Muscle of leg (tissue), 11 donors: ENCODE results near the gene STK10. TPM values are rescaled to one million over a fixed set of nuclear protein-coding genes. Genes with fewer than 3 reads are reported as not detected.
"Not testable (repeated sequence)": the region's sequence is repeated elsewhere in the genome, so short reads cannot be mapped to it uniquely, and the experiment has no call there.

ENCODE experiments used
- DNase-seq: peaks from one replicate; pipeline ENCODE4 v3.0.0; 2013
- H3K27ac ChIP-seq: one replicate; pipeline ENCODE4 v1.5.1; 2013; ENCODE audit warnings: mild to moderate bottlenecking, low read length, control low read depth
- H3K27me3 ChIP-seq: one replicate; pipeline ENCODE4 v1.6.1; 2013; ENCODE audit warnings: low read length; ENCODE audit not compliant: control insufficient read depth, insufficient read depth
- H3K36me3 ChIP-seq: one replicate; pipeline ENCODE4 v1.6.1; 2013; ENCODE audit warnings: low read length; ENCODE audit not compliant: control insufficient read depth, insufficient read depth
- H3K4me1 ChIP-seq: one replicate; pipeline ENCODE4 v1.6.1; 2013; ENCODE audit warnings: low read length; ENCODE audit not compliant: control insufficient read depth, insufficient read depth
- H3K4me3 ChIP-seq: one replicate; pipeline ENCODE4 v1.5.1; 2013; ENCODE audit warnings: low read length, control low read depth
- H3K9me3 ChIP-seq: replicated peaks from 2 replicates; pipeline ENCODE4 v1.6.1; 2013; ENCODE audit warnings: low read depth, low read length; ENCODE audit not compliant: control insufficient read depth
- WGBS: methylation state at CpG from one replicate; pipeline ENCODE4 v1.1.5; 2013; ENCODE audit warnings: missing lambda C conversion rate; ENCODE audit not compliant: insufficient coverage; 5-methylcytosine and 5-hydroxymethylcytosine counted together
- polyA plus RNA-seq, 8 donors: library from polyadenylated mRNA; unstranded; fragments of 120-200 nt; gene quantifications; one replicate each; pipeline versions ENCODE4 v1.2.1 to v1.2.3, GENCODE V29; 2013; ENCODE audit warnings: inconsistent platforms in 1 of 8, low replicate concordance in 1 of 8; ENCODE audit not compliant: insufficient read length in 8 of 8, insufficient read depth in 1 of 8
- total RNA-seq: library from RNA; stranded (reverse); fragments of 120-200 nt; gene quantifications from one replicate; pipeline ENCODE4 v1.2.4, GENCODE V29; 2013

STK10 gene
- total and polyA plus RNA-seq, 9 donors, result 12.5 to 21.9 (median 18.8) TPM

DNA sequence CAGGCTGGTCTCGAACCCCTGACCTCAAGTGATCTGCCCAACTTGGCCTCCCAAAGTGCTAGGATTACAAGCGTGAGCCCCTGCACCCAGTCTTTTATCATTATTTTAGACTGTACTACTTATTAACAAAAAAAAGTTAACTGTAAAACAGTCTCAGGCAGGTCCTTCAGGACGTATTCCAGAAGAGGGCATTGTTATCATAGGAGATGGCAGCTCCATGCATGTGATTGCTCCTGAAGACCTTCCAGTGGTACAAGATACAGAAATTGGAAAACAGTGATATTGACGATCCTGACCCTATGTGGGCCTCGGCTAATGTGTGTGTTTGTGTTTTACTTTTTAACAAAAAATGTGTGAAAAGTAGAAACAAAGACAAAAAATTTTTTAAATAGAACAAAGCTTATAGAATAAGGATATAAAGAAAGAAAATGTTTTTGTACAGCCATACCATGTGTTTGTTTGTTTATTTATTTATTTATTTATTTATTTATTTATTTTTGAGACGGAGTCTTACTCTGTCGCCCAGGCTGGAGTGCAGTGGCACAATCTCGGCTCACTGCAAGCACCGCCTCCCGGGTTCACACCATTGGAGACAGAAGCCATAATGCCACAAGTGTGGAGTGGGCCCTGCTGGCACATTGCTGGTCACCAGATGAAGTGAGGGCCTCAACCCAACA lies 167.8 kb downstream of the STK10 start:
- not testable (repeated sequence) for H3K4me3 ChIP-seq, H3K4me1 ChIP-seq, H3K27me3 ChIP-seq, H3K9me3 ChIP-seq, DNase-seq, H3K36me3 ChIP-seq, H3K27ac ChIP-seq
- 86% methylated on average over 6 of the region's 10 CpGs for WGBS

DNA sequence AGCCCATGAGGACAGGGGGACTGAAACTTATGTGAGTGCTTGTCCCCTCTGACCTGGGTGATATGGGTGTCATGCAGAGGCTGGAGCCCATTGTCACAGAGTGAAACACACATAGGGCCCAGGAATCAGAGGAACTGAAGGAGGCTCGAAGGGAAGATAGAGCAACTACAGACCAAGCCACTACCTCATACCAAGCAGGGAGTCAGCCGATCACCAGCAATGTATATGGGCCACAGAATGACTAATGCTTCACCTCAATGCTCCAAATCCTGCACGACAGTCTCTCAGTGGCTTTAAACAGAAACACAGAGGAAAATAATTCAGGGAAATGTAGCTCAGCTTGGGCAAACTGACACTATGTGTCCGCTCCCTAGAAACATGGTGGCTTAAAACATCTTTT lies 172.7 kb downstream of the STK10 start:
- 67% methylated on average over 2 of the region's 4 CpGs for WGBS
- H3K9me3 ChIP-seq, result no peaks in the 10 kb centered on the region
- no peak overlapping the region for H3K4me3 ChIP-seq

DNA sequence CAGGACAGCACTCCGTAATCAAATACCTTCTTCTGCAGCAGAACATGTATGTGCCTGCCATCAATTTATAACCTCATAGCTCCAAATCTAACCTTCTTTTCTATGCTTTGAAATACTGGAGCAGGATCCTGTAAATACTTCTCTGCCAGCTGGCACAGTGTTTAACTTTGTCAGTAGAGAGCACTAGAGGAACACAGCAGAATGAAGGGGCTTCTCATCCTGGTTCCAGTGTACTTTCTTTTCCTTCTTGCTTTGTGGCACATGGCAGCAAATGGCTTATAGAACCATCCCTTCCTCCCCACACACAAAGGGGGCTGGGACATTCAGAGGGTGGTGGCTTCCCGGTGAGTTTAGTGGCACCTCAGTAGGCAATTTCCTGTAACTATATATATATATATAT lies 177.7 kb downstream of the STK10 start:
- no peak overlapping the region for H3K27ac ChIP-seq
- peaks cover 13% of the 10 kb centered on the region for H3K4me1 ChIP-seq
- H3K27me3 ChIP-seq, result no peaks in the 10 kb centered on the region
- 57% methylated on average over 1 of the region's 2 CpGs for WGBS
- DNase-seq, result peak; percentile 44
- H3K9me3 ChIP-seq, result no peaks in the 10 kb centered on the region
- no peaks in the 10 kb centered on the region for H3K36me3 ChIP-seq
- H3K4me3 ChIP-seq, result no peak overlapping the region

More for the DNA sequence above, 172.7 kb downstream of the STK10 start:
- Histone ChIP-seq H3K36me3 (no peaks in the 10 kb centered on the region), H3K27ac (no peak overlapping the region), H3K4me1 (no peaks in the 10 kb centered on the region), H3K27me3 (no peaks in the 10 kb centered on the region)
- no peak for DNase-seq

DNA sequence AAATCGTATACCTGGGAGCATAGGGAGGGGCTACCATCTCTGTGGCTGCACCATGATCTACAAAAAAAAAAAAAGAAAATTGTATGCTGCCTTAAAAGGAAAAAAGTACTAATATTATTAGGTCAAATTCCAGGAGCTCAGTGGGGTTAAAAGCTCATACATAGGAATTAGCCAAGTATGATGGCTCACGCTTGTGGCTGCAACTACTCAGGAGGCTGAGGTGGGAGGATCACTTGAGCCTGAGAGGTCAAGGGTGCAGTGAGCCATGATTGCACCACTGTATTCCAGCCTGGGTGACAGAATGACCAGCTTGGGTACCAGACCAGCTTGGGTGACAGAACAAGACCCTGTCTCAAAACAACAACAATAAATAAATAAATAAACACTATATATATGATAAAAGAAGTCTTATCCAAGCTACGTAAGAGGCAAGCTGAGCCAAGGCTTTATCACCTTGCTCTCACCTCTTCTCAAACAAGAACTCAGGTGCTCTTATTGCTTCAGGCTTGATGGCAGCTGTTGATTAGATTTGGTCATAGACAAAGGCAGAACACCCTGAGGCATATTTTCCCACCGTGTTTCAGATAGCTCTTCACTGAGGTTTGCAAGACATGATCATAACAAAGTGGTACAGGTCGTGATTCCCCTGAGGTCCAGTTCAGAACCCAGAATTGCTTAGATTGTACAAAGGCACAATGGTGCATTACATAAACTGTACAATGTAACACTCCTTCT lies 178.3 kb downstream of the STK10 start:
- Histone ChIP-seq H3K4me1 (peaks cover 19% of the 10 kb centered on the region), H3K9me3 (no peaks in the 10 kb centered on the region), H3K4me3 (no peak overlapping the region), H3K27me3 (no peaks in the 10 kb centered on the region), H3K27ac (no peak overlapping the region), H3K36me3 (no peaks in the 10 kb centered on the region)
- no peak for DNase-seq
- 75% methylated on average over 4 of the region's 5 CpGs for WGBS

DNA sequence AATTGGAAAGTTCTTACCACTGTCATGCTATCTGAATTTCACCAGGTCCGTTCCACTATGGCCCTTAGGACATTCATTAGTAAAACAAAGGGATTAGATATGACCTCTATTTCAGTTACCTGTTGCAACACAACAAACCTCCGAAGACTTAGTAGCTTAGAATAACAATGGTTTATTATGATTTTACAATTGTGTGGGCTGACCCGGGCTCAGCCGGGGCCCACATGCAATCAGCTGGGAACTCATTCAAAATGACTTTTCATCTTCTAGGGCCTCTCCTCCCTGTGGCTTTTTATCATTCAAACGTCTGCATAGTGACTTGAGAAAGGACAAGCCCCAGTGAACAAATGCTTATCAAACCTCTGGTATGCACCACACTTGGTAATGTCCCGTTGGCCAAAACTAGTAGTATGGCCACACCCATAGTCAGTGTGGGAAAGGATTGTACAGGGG lies 179.3 kb downstream of the STK10 start:
- H3K9me3 ChIP-seq, result no peaks in the 10 kb centered on the region
- peaks cover 20% of the 10 kb centered on the region for H3K4me1 ChIP-seq
- H3K36me3 ChIP-seq, result no peaks in the 10 kb centered on the region
- no peak for DNase-seq
- no peak overlapping the region for H3K4me3 ChIP-seq
- H3K27me3 ChIP-seq, result no peaks in the 10 kb centered on the region
- no peak overlapping the region for H3K27ac ChIP-seq
- WGBS, result 14% methylated on average over 4 of the region's 6 CpGs

DNA sequence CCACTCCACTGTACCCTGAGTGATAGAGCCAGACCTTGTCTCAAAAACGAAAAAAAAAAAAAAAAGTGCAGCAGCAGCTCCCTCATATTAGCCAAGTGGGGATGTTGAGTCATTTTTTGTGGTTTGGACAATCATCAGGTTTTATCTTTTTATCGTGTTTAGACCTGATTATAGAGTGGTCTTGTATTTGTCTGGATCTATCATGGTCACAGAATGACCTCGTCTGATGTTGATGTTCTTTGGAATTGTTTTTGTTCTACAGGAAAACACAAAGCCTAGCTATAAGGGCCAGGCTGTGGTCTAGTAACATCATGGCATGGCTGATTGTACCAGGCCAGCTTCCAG lies 179.9 kb downstream of the STK10 start:
- Histone ChIP-seq H3K9me3 (no peaks in the 10 kb centered on the region), H3K36me3 (no peaks in the 10 kb centered on the region), H3K4me3 (no peak overlapping the region), H3K4me1 (peaks cover 20% of the 10 kb centered on the region), H3K27ac (no peak overlapping the region), H3K27me3 (no peaks in the 10 kb centered on the region)
- DNase-seq, result no peak
- no CpG with 5 or more reads among the region's 3 CpGs for WGBS

DNA sequence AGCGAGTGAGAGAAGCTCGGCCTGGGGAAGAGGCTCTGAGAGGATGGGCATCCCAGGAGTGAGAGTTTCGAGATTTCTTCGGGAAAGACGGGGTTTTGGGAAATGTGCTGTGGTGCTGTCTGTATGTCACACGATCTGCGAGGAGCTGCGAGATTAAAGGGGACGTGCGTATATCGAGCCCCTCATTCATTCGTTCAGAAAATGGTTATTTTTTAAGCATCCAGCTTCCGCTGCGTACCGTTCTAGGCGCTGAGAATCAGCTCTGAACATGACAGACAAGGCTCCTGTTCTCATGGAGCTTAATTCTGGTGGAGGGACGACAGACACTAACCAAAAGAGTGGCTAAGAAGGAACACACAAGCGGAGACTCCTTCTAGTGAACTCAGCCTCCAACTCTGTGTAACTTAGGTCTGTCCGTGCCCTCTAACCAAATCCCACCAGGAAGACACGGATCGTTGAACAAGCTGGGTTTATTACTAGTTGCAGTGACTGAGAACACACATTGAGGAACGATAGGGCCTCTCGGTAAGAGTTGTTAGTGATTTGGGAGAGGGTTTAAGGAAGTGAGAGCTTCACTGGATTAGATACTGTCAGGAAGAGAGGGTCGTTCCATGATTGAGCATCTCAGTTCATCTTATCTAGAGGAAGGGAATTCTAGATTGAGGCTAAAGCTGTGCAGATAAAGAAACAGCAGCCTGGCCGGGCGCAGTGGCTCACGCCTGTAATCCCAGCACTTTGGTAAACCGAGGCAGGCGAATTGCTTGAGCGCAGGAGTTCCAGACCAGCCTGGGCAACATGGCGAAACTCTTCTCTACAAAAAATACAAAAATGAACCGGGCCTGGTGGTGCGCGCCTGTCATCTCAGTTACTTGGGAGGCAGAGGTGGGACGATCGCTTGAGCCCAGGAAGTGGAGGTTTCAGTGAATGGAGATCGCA lies 180.6 kb downstream of the STK10 start:
- Histone ChIP-seq H3K9me3 (no peaks in the 10 kb centered on the region), H3K27ac (peak overlapping the region; percentile 96), H3K4me3 (peak overlapping the region; percentile 97), H3K36me3 (no peaks in the 10 kb centered on the region), H3K27me3 (no peaks in the 10 kb centered on the region), H3K4me1 (peaks cover 20% of the 10 kb centered on the region)
- WGBS, result 20% methylated on average over 26 of the region's 37 CpGs
- no peak for DNase-seq

DNA sequence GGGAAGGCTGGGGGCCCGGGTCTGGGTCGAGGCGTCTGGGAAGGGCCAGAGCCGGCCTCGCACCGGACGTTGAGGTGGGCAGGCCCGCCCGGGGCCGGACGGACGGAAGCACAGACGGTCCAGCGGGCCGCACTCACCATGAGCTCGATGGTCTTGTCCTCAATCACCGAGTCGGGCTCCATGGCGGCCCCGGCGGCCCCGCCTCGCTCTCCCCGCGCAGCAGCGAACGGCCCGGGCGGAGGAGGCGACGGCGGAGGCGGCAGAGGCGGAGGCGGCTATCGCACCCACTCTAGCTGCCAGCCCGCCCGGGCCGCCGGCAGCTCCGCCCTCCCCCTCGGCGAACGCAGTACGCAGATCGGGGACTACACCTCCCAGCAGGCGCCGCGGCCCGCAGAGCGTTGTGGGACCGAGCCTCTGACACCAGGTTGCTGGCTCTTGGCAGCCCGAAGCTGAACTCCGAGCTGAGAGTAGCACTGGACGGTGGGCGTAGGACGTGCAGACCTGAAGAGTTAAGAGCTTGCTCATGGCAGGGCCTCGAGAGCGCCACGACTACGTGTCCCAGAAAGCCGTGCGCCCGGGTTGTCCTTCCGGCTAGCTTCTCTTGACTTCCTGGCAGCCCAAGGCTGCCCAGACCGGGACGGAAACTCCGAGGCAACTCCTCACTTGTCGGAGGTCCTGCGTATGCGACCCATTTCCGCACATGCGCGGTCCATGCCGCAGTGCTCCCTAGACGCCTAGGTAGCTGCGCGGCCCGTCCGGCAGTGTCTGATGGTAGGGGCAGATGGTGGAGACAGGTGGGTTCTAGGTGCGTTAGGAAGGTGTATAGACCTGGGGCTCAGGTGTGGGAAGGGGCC lies 181.5 kb downstream of the STK10 start, which contains the start of gene FBXW11:
TSS of gene FBXW11 (minus strand) at position 318 of the 854 bp plus-strand sequence. CDS start at position 182, 136 bp downstream.
- H3K9me3 ChIP-seq, result no peaks in the 10 kb centered on the region
- H3K36me3 ChIP-seq, result no peaks in the 10 kb centered on the region
- peak within 1 kb of the TSS; percentile 96 for H3K27ac ChIP-seq
- peak within 1 kb of the TSS; percentile 97 for H3K4me3 ChIP-seq
- whole genome bisulfite sequencing, result under 1% methylated on average over 81 of the region's 81 CpGs
- no peaks in the 10 kb centered on the region for H3K27me3 ChIP-seq
- H3K4me1 ChIP-seq, result peaks cover 20% of the 10 kb centered on the region
- peak; percentile 99 for DNase-seq

DNA sequence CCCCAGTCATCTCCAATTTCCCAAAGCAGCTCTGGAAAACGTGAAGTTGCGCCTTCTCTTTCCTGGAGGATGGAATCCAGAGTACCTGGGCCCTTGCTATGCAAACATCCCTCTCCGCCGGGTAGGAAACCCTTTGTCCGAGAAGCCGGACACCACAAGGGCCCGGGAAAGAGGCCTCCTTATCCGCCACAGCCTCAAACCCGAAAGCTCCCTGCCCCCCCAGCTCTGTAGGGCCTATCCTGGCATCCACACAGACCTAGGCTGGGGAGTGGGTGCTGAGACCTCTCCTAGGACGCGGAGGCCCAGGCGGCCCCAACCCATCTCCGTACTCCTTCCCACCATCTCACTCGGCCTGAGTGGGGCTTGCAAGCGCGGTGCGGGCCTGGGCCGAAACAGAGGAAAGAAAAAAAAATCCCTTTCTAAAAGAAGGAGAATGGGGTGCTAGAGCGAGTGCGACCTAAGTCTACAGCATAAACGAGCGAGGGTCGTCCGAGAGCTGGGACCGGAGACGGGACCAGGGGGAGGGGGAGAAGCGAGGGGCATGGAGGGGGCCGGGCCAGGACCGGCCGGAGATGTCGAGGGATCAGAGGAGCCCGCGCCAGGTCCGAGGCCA lies 182.2 kb downstream of the STK10 start:
- Histone ChIP-seq H3K4me3 (peak overlapping the region; percentile 97), H3K9me3 (no peaks in the 10 kb centered on the region), H3K27me3 (no peaks in the 10 kb centered on the region), H3K4me1 (peaks cover 20% of the 10 kb centered on the region), H3K36me3 (no peaks in the 10 kb centered on the region), H3K27ac (peak overlapping the region; percentile 96)
- peak; percentile 50 for DNase-seq
- WGBS, result under 1% methylated on average over 23 of the region's 34 CpGs
